Endodermal cell (in vitro differentiated cells): ENCODE data around the gene ARFGAP1. TPM values are rescaled to one million over a fixed set of nuclear protein-coding genes. Genes with fewer than 3 reads are reported as not detected.

Experiments
- DNase-seq: peaks from one replicate; pipeline ENCODE4 v3.0.0-alpha.2; 2017
- H3K27ac ChIP-seq: 2 replicates; pipeline ENCODE4 v1.5.1; 2013; ENCODE audit warnings: mild to moderate bottlenecking, low read depth, low read length, moderate library complexity
- H3K27me3 ChIP-seq: 2 replicates; pipeline ENCODE4 v1.6.1; 2013; ENCODE audit warnings: mild to moderate bottlenecking, low read length, moderate library complexity; ENCODE audit not compliant: insufficient read depth, control insufficient read depth, poor library complexity, severe bottlenecking
- H3K36me3 ChIP-seq: 2 replicates; pipeline ENCODE4 v1.7.0; 2013; ENCODE audit warnings: mild to moderate bottlenecking, low read length, moderate library complexity; ENCODE audit not compliant: control insufficient read depth, insufficient read depth
- H3K4me1 ChIP-seq: one replicate; pipeline ENCODE4 v1.7.0; 2013; ENCODE audit warnings: low read length; ENCODE audit not compliant: control insufficient read depth, insufficient read depth
- H3K4me3 ChIP-seq: 2 replicates; pipeline ENCODE4 v1.5.1; 2013; ENCODE audit warnings: mild to moderate bottlenecking, low read length, moderate library complexity
- H3K9ac ChIP-seq: 2 replicates; pipeline ENCODE4 v1.6.1; 2013; ENCODE audit warnings: mild to moderate bottlenecking, low read length, moderate library complexity; ENCODE audit not compliant: poor library complexity, severe bottlenecking; ENCODE audit errors: extremely low read depth
- H3K9me3 ChIP-seq: 2 replicates; pipeline ENCODE4 v1.6.1; 2013; ENCODE audit warnings: mild to moderate bottlenecking, low read length, moderate library complexity; ENCODE audit not compliant: control insufficient read depth
- H3K27ac Mint-ChIP-seq: 2 replicates; pipeline ENCODE4 v1.8.0; 2020; ENCODE audit warnings: mixed read lengths
- H3K27me3 Mint-ChIP-seq: 2 replicates; pipeline ENCODE4 v1.8.0; 2021; ENCODE audit warnings: mild to moderate bottlenecking, mixed read lengths; ENCODE audit not compliant: insufficient read depth
- H3K36me3 Mint-ChIP-seq: 2 replicates; pipeline ENCODE4 v1.8.0; 2020; ENCODE audit warnings: low read depth, mixed read lengths
- H3K4me1 Mint-ChIP-seq: 2 replicates; pipeline ENCODE4 v1.8.0; 2020; ENCODE audit warnings: mixed read lengths
- H3K4me3 Mint-ChIP-seq: 2 replicates; pipeline ENCODE4 v1.8.0; 2020; ENCODE audit warnings: mild to moderate bottlenecking, moderate library complexity, mixed read lengths
- H3K9me3 Mint-ChIP-seq: 2 replicates; pipeline ENCODE4 v1.8.0; 2020; ENCODE audit warnings: mild to moderate bottlenecking, mixed read lengths
- CTCF ChIP-seq: fragments of 200-600 bp; sonication (generic); conservative IDR thresholded peaks from 2 replicates; pipeline ENCODE4 v1.5.0; 2021; ENCODE audit warnings: antibody characterized with exemption, mild to moderate bottlenecking
- WGBS, 2 experiments: methylation state at CpG; one replicate each; pipeline versions ENCODE4 v1.1.5 to v1.1.7; 2013; ENCODE audit warnings: missing lambda C conversion rate in 2 of 2, mixed read lengths in 1 of 2; ENCODE audit not compliant: insufficient coverage in 1 of 2, insufficient read length in 1 of 2; 5-methylcytosine and 5-hydroxymethylcytosine counted together
- total RNA-seq, 2 donors: library from RNA; stranded (reverse); fragmentation: NEBNext Ultra II Directional in 1 of 2; extraction: Animal tissue kit (Norgen Biotek cat#: 25700) in 1 of 2; gene quantifications; 2 replicates in 1 of 2; 3 replicates in 1 of 2; pipeline ENCODE4 v1.2.1, GENCODE V29; 2021

ARFGAP1 gene
- total RNA-seq, 2 donors from 2014 or later = 159 to 208 TPM

GRCh38 chr20:63234693-63235398 is 37.8 kb upstream of the ARFGAP1 start:
- H3K4me1 ChIP-seq = no peaks in the 10 kb centered on the region
- no peak overlapping the region for H3K9ac ChIP-seq

GRCh38 chr20:63235399-63235983 is 37.1 kb upstream of the ARFGAP1 start, which contains the start of gene BIRC7:
BIRC7 (plus strand) TSS chr20:63235905; CDS start chr20:63236097, 192 bp downstream.
- peak within 1 kb of the TSS; percentile 39 for H3K27ac Mint-ChIP-seq
- 63 to 78% methylated on average over 7 to 17 of the region's 17 CpGs for WGBS, 2 experiments
- no peaks in the 10 kb centered on the region for H3K4me1 ChIP-seq
- DNase-seq = no peak
- no peak for TF ChIP-seq CTCF
- no peaks in the 10 kb centered on the region for H3K9me3 Mint-ChIP-seq
- H3K9me3 ChIP-seq = no peaks in the 10 kb centered on the region
- H3K4me3 ChIP-seq = no peak within 1 kb of the TSS
- H3K9ac ChIP-seq = no peak within 1 kb of the TSS
- no peaks in the 10 kb centered on the region for H3K36me3 ChIP-seq
- H3K36me3 Mint-ChIP-seq = no peaks in the 10 kb centered on the region
- H3K27ac ChIP-seq = peak within 1 kb of the TSS; percentile 68
- no peak within 1 kb of the TSS for H3K4me3 Mint-ChIP-seq
- H3K27me3 ChIP-seq = no peaks in the 10 kb centered on the region
- H3K27me3 Mint-ChIP-seq = no peaks in the 10 kb centered on the region
- peaks cover 5% of the 10 kb centered on the region for H3K4me1 Mint-ChIP-seq

More at GRCh38 chr20:63234693-63235398, 37.8 kb upstream of the ARFGAP1 start:
- peak; percentile 92 for DNase-seq
- H3K27me3 ChIP-seq = no peaks in the 10 kb centered on the region
- no peak overlapping the region for H3K4me3 Mint-ChIP-seq
- no peaks in the 10 kb centered on the region for H3K9me3 ChIP-seq
- peak; percentile 70 for TF ChIP-seq CTCF
- no peaks in the 10 kb centered on the region for H3K36me3 ChIP-seq
- no peaks in the 10 kb centered on the region for H3K36me3 Mint-ChIP-seq
- WGBS, 2 experiments = 12 to 21% methylated on average over 3 to 20 of the region's 20 CpGs
- H3K27ac Mint-ChIP-seq = peak overlapping the region; percentile 39
- H3K9me3 Mint-ChIP-seq = no peaks in the 10 kb centered on the region
- H3K4me3 ChIP-seq = no peak overlapping the region
- no peaks in the 10 kb centered on the region for H3K27me3 Mint-ChIP-seq
- H3K27ac ChIP-seq = no peak overlapping the region
- peaks cover 10% of the 10 kb centered on the region for H3K4me1 Mint-ChIP-seq

- no peak for DNase-seq
- H3K9ac ChIP-seq = no peak overlapping the region
- no peak overlapping the region for H3K4me3 ChIP-seq
- H3K27me3 ChIP-seq = no peaks in the 10 kb centered on the region
- Mint-ChIP-seq H3K27ac (no peak overlapping the region), H3K4me1 (peaks cover 2% of the 10 kb centered on the region), H3K9me3 (no peaks in the 10 kb centered on the region), H3K27me3 (no peaks in the 10 kb centered on the region), H3K36me3 (no peaks in the 10 kb centered on the region), H3K4me3 (no peak overlapping the region)
- no peaks in the 10 kb centered on the region for H3K36me3 ChIP-seq
- no peaks in the 10 kb centered on the region for H3K9me3 ChIP-seq
- H3K27ac ChIP-seq = peak overlapping the region; percentile 68
- no peaks in the 10 kb centered on the region for H3K4me1 ChIP-seq
- WGBS, 2 experiments = 89 to 91% methylated on average over 20 to 26 of the region's 26 CpGs
- TF ChIP-seq CTCF = no peak
Measured at GRCh38 chr20:63236116-63236837, 36.3 kb upstream of the ARFGAP1 start.
